GM12864 (cell line): ENCODE data around the gene GABRD.

Experiments
- DNase-seq: peaks from one replicate; pipeline ENCODE4 v3.0.0-alpha.2; 2011; ENCODE audit warnings: low read depth
- H3K4me3 ChIP-seq: 2 replicates; pipeline ENCODE4 v1.5.1; 2011; ENCODE audit warnings: mild to moderate bottlenecking, low read depth, low read length, control low read depth
- CTCF ChIP-seq: IDR thresholded peaks from 2 replicates; pipeline ENCODE4 v1.5.1; 2011; ENCODE audit warnings: low read depth, mild to moderate bottlenecking, moderate library complexity, low read length, control low read depth, inconsistent platforms; ENCODE audit errors: missing control alignments

Gene GABRD

GRCh38 chr1:2019172-2019543 is at the start of gene GABRD:
TSS of gene GABRD (plus strand) at chr1:2019345. CDS start at chr1:2019424, 79 bp downstream.
- no peak for TF ChIP-seq CTCF
- no peak within 1 kb of the TSS for H3K4me3 ChIP-seq
- DNase-seq, result no peak

GRCh38 chr1:1969505-1969900 is 49.6 kb upstream of the GABRD start:
- no peak overlapping the region for H3K4me3 ChIP-seq
- no peak for DNase-seq
- no peak for TF ChIP-seq CTCF

- no peak for TF ChIP-seq CTCF
- H3K4me3 ChIP-seq, result no peak overlapping the region
- DNase-seq, result no peak
Observed at GRCh38 chr1:1969953-1970716, 49.0 kb upstream of the GABRD start.

- no peak overlapping the region for H3K4me3 ChIP-seq
- DNase-seq, result no peak
- no peak for TF ChIP-seq CTCF
Observed at GRCh38 chr1:1971017-1971416, 48.1 kb upstream of the GABRD start.

GRCh38 chr1:1971688-1972087 is 47.5 kb upstream of the GABRD start:
- H3K4me3 ChIP-seq, result no peak overlapping the region
- no peak for DNase-seq
- no peak for TF ChIP-seq CTCF

- TF ChIP-seq CTCF, result no peak
- no peak overlapping the region for H3K4me3 ChIP-seq
Observed at GRCh38 chr1:1972976-1973715, 46.0 kb upstream of the GABRD start.

More at GRCh38 chr1:1972976-1973715, 46.0 kb upstream of the GABRD start:
- DNase-seq, result no peak
